SJSA1 (cell line): ENCODE data around the gene ANKFN1. TPM values are rescaled to one million over a fixed set of nuclear protein-coding genes. Genes with fewer than 3 reads are reported as not detected.
A peak's percentile ranks its signal among the peaks of the same experiment; 100 is the strongest.

Source experiments
- DNase-seq, 2 experiments: peaks; one replicate each; pipeline ENCODE4 v3.0.0-alpha.2; 2015 to 2020; ENCODE audit warnings: low spot score in 2 of 2, low read depth in 1 of 2
- H3K27ac ChIP-seq: fragments of 250-450 bp; sonication (Bioruptor Pico); 2 replicates; pipeline ENCODE4 v1.5.1; 2020; ENCODE audit warnings: mild to moderate bottlenecking, moderate library complexity
- H3K27me3 ChIP-seq: fragments of 250-450 bp; sonication (Bioruptor Pico); replicated peaks from 2 replicates; pipeline ENCODE4 v1.5.1; 2020; ENCODE audit warnings: mild to moderate bottlenecking, moderate library complexity
- H3K36me3 ChIP-seq: fragments of 250-450 bp; sonication (Bioruptor Pico); 2 replicates; pipeline ENCODE4 v1.5.1; 2020; ENCODE audit warnings: mild to moderate bottlenecking
- H3K4me1 ChIP-seq: fragments of 250-450 bp; sonication (Bioruptor Pico); replicated peaks from 2 replicates; pipeline ENCODE4 v1.6.1; 2021; ENCODE audit warnings: mild to moderate bottlenecking
- H3K4me3 ChIP-seq: fragments of 250-450 bp; sonication (Bioruptor Pico); 2 replicates; pipeline ENCODE4 v1.5.1; 2020; ENCODE audit warnings: mild to moderate bottlenecking
- H3K9me3 ChIP-seq: fragments of 250-450 bp; sonication (Bioruptor Pico); replicated peaks from 2 replicates; pipeline ENCODE4 v1.5.1; 2020; ENCODE audit warnings: mild to moderate bottlenecking
- total RNA-seq: library from RNA; depleted of rRNA; stranded (reverse); fragments of >200 nt; shearing (Covaris generic); gene quantifications from 2 replicates; pipeline ENCODE4 v1.2.3, GENCODE V29; 2014

ANKFN1 gene
- total RNA-seq, 1 experiment from 2014 or later = 0.32 TPM

DNA sequence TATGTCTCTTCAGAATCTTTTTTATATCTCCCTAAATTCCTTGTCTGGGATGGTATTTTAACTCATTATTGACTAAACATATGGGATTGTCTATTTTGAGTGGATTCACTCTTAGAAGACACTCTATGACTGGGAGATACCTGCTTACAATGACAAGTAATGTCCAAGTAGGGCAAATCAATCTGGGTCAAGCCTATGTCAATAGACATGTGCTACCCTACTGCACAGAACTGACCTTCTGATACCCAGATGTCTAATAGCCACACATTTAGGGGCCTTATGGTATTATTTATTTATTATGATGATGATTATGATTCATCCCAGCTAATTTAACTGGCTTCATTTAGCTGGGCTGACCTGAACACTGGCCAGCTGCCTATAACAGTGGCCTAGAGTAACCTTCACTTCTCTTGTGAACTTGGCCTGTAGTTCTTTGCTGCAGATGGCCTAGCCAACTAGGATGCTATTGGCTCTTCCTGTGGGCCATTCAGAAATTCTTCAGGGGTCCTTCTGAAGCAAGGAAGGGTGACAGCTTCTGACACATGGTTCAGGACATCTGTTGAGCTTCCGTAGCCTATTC, 138.0 kb downstream of the ANKFN1 start:
- DNase-seq = no peak
- no peaks in the 10 kb centered on the region for H3K36me3 ChIP-seq
- no peak overlapping the region for H3K4me3 ChIP-seq

DNA sequence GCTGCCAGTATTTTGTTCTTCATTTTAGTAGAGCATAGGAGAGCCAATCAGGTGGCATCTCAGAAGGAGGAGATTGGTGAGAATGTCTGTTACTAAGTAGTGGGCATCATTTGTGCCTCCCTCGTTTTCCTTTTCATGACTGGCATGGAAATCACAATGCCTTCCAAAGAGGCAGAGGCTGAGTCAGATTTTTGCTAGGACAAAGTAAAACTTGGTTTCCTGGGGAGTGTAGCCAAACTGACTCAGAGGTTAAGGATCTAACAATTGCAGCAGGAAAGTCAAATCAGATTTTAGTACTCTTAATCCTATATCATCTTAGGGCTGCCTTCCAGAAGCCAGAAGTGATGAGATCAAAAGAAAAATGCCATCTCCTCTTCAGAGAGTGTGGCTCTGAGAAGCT, 138.7 kb downstream of the ANKFN1 start:
- Histone ChIP-seq H3K36me3 (no peaks in the 10 kb centered on the region), H3K27ac (peak overlapping the region; percentile 47)

More for the DNA sequence above, 138.0 kb downstream of the ANKFN1 start:
- H3K27me3 ChIP-seq = no peaks in the 10 kb centered on the region
- H3K27ac ChIP-seq = peak overlapping the region; percentile 47
- peaks cover 46% of the 10 kb centered on the region for H3K4me1 ChIP-seq
- H3K9me3 ChIP-seq = no peaks in the 10 kb centered on the region

DNA sequence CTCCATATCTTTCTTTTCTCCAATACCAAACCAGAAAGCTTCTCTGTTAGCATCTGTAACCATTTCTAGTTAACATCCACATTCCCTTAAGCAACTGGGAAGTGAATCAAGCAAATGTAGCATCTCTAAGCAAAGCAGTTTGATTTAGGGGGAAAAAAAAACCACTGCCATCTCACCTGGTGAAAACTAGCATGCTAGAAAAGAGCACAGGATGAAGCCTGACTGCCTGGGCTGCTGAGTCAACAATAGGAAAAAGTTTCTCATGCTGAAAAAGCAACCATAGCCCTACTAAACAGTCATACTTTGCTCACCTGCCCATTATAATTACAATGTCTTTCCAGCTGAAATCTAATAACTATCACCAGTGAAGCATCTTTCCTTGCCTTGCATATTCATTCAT, 139.3 kb downstream of the ANKFN1 start:
- Histone ChIP-seq H3K4me1 (peaks cover 58% of the 10 kb centered on the region), H3K27ac (peak overlapping the region; percentile 47)

More for the DNA sequence above, 138.7 kb downstream of the ANKFN1 start:
- no peaks in the 10 kb centered on the region for H3K27me3 ChIP-seq
- no peaks in the 10 kb centered on the region for H3K9me3 ChIP-seq
- no peak overlapping the region for H3K4me3 ChIP-seq
- H3K4me1 ChIP-seq = peaks cover 53% of the 10 kb centered on the region
- DNase-seq = peak; percentile 67 to 78

GRCh38 chr17:56297184-56297583, 143.9 kb downstream of the ANKFN1 start:
- peak; percentile 86 to 87 for DNase-seq
- Histone ChIP-seq H3K9me3 (no peaks in the 10 kb centered on the region), H3K36me3 (no peaks in the 10 kb centered on the region), H3K27ac (peak overlapping the region; percentile 70), H3K27me3 (no peaks in the 10 kb centered on the region), H3K4me1 (peaks cover 30% of the 10 kb centered on the region), H3K4me3 (no peak overlapping the region)

More for the DNA sequence above, 139.3 kb downstream of the ANKFN1 start:
- H3K4me3 ChIP-seq = no peak overlapping the region
- H3K36me3 ChIP-seq = no peaks in the 10 kb centered on the region
- no peaks in the 10 kb centered on the region for H3K27me3 ChIP-seq
- H3K9me3 ChIP-seq = no peaks in the 10 kb centered on the region
- DNase-seq = no peak

GRCh38 chr17:56298846-56299245, 145.6 kb downstream of the ANKFN1 start:
- Histone ChIP-seq H3K9me3 (no peaks in the 10 kb centered on the region), H3K27ac (no peak overlapping the region), H3K36me3 (no peaks in the 10 kb centered on the region), H3K4me3 (no peak overlapping the region), H3K27me3 (no peaks in the 10 kb centered on the region), H3K4me1 (peaks cover 17% of the 10 kb centered on the region)
- no peak for DNase-seq

DNA sequence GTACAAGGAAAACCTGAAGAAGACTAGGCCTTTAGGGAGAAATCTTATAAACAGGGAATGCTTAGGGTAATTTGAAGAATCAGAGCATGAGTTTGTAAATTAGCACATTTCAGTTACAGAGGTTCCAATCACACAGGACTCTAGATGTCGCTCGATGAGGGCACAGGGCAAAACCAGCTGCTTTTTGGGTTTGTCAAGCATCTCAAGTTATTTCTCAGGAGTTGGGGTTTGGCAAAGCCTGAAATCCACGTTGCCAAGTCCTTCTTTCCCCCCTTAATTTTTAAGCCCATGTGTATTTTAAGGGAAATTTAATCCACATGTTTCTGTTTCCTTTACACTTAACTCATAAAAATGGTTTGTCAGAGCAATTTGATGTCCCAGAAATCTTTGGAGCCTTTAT, 146.9 kb downstream of the ANKFN1 start:
- H3K4me1 ChIP-seq = peaks cover 17% of the 10 kb centered on the region
- no peak for DNase-seq

GRCh38 chr17:56305007-56305406, 151.7 kb downstream of the ANKFN1 start:
- Histone ChIP-seq H3K27ac (no peak overlapping the region), H3K9me3 (no peaks in the 10 kb centered on the region), H3K36me3 (no peaks in the 10 kb centered on the region), H3K27me3 (no peaks in the 10 kb centered on the region), H3K4me1 (0 out of 2 replicates have a peak, but pooled peaks cover 3% of the 10 kb centered on the region), H3K4me3 (no peak overlapping the region)
- DNase-seq = no peak

More for the DNA sequence above, 146.9 kb downstream of the ANKFN1 start:
- H3K4me3 ChIP-seq = no peak overlapping the region
- no peaks in the 10 kb centered on the region for H3K27me3 ChIP-seq
- no peaks in the 10 kb centered on the region for H3K9me3 ChIP-seq
- no peak overlapping the region for H3K27ac ChIP-seq
- H3K36me3 ChIP-seq = no peaks in the 10 kb centered on the region

GRCh38 chr17:56309897-56310296, 156.6 kb downstream of the ANKFN1 start:
- no peak for DNase-seq
- H3K4me1 ChIP-seq = peaks cover 19% of the 10 kb centered on the region
- H3K36me3 ChIP-seq = no peaks in the 10 kb centered on the region
- no peaks in the 10 kb centered on the region for H3K27me3 ChIP-seq
- no peak overlapping the region for H3K4me3 ChIP-seq
- H3K27ac ChIP-seq = no peak overlapping the region
- no peaks in the 10 kb centered on the region for H3K9me3 ChIP-seq

GRCh38 chr17:56310782-56311181, 157.5 kb downstream of the ANKFN1 start:
- Histone ChIP-seq H3K36me3 (no peaks in the 10 kb centered on the region), H3K4me1 (peaks cover 28% of the 10 kb centered on the region), H3K27ac (no peak overlapping the region), H3K9me3 (no peaks in the 10 kb centered on the region), H3K27me3 (no peaks in the 10 kb centered on the region), H3K4me3 (no peak overlapping the region)
- no peak for DNase-seq

DNA sequence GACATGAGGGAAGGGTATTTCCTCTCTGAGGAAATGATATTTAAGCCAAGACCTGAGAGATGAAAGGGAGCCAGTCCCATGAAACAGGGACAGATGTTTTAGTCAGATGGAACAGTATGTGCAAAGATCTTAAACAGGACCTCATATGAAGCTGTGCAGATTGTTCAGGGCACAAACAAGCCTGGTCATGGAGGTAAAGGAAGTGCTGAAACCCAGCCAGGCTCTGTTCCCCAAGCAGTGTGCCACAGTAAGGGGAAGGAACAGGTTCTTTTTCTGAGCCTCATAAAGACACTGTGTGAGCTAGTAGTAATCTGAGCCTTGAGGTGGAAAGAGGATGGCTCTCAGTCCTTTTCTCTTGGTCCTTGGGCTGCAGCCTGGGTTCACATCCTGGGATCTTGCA, 159.9 kb downstream of the ANKFN1 start:
- H3K27me3 ChIP-seq = no peaks in the 10 kb centered on the region
- H3K27ac ChIP-seq = no peak overlapping the region
- no peak for DNase-seq
- no peaks in the 10 kb centered on the region for H3K36me3 ChIP-seq
- no peaks in the 10 kb centered on the region for H3K9me3 ChIP-seq
- peaks cover 52% of the 10 kb centered on the region for H3K4me1 ChIP-seq
- H3K4me3 ChIP-seq = no peak overlapping the region

GRCh38 chr17:56314026-56314425, 160.8 kb downstream of the ANKFN1 start:
- H3K27ac ChIP-seq = no peak overlapping the region
- H3K27me3 ChIP-seq = no peaks in the 10 kb centered on the region
- no peaks in the 10 kb centered on the region for H3K9me3 ChIP-seq
- H3K4me1 ChIP-seq = peaks cover 60% of the 10 kb centered on the region
- H3K4me3 ChIP-seq = no peak overlapping the region
- DNase-seq = no peak
- H3K36me3 ChIP-seq = no peaks in the 10 kb centered on the region

GRCh38 chr17:56314984-56315602, 161.8 kb downstream of the ANKFN1 start:
- DNase-seq = no peak
- H3K4me3 ChIP-seq = no peak overlapping the region
- H3K9me3 ChIP-seq = no peaks in the 10 kb centered on the region
- no peaks in the 10 kb centered on the region for H3K27me3 ChIP-seq
- no peaks in the 10 kb centered on the region for H3K36me3 ChIP-seq
- no peak overlapping the region for H3K27ac ChIP-seq
- peaks cover 65% of the 10 kb centered on the region for H3K4me1 ChIP-seq

DNA sequence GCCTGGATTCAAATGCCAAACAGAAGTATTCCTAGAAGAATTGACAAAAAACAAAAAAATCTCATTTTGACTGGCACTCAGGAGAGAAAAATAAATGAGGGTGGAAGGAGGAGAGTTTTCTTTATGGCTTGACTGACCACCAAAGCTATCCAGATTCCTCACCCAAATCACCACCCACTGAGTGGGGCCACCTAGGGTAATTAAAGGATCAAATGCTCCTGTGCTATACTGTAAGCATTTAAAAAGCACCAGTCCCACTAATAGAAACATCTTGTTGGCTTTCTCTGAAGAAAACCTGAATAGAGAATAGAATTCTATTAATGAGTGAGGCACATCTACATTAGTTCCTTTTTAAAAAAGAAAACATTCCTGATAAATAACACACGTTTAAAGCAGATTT, 163.3 kb downstream of the ANKFN1 start:
- Histone ChIP-seq H3K27me3 (no peaks in the 10 kb centered on the region), H3K4me1 (peaks cover 71% of the 10 kb centered on the region), H3K4me3 (no peak overlapping the region), H3K36me3 (no peaks in the 10 kb centered on the region), H3K9me3 (no peaks in the 10 kb centered on the region), H3K27ac (peak overlapping the region; percentile 86)
- peak; percentile 62 to 70 for DNase-seq

GRCh38 chr17:56317351-56318208, 164.3 kb downstream of the ANKFN1 start:
- peak; percentile 64 to 94 for DNase-seq
- peak overlapping the region; percentile 86 for H3K27ac ChIP-seq
- H3K4me1 ChIP-seq = peaks cover 69% of the 10 kb centered on the region
- no peak overlapping the region for H3K4me3 ChIP-seq
- H3K9me3 ChIP-seq = no peaks in the 10 kb centered on the region
- H3K36me3 ChIP-seq = no peaks in the 10 kb centered on the region
- no peaks in the 10 kb centered on the region for H3K27me3 ChIP-seq
